ENCODE results near the gene ATG7.

Gene ATG7

DNA sequence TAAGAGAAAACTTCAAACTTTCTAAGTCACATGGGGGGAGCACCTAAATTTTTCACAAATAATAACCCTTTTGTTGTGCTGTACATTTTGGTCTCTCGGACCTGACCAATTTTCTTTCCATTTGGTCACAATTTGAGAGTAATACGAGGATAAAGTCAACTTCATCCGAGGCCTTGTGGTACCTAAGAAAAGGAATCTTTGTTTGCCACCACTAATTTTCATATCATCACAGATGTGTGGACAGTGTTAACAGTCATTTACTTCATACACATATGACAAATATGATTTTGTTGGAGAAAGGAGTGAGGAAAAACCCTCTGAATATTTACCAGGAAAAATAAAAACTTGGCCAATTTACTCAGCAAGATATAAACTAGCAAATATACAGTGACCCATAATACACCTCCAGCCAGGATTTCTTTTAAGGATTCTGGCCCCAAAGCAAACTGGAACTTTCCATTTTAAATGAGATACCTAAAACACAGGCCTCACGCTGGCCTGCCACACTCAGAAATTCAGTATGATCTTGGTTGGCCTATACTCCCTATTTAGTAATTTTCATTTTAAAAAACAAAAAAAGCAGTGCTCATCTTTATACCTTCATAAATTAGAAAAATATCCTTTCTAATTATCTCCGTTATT, 330.8 kb downstream of the ATG7 start:
- DNase-seq, result no peak

DNA sequence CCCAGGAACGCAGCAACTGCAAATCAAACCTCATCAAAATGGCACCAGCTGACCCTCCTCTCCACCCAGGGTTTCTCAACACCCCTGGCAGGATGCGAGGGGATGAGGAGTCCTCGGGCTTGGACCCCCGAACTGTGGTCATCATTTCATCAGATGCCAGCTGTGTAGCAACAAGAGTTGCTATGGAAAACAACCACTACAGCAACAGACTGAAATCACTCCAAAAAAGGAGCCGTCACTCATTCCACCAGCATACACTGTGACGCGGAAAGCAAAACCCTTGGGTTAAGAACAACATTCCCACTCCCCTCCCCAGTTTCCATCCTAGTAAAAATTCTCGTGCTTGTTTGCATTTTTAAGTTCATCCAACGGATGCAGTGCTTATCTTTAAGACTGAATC, 331.4 kb downstream of the ATG7 start:
- no peak for DNase-seq

GRCh38 chr3:11604139-11604892, 332.1 kb downstream of the ATG7 start:
- DNase-seq, result no peak

- no peak for DNase-seq
These were observed 333.2 kb downstream of the ATG7 start for GRCh38 chr3:11605398-11605797.

GRCh38 chr3:11606090-11606784, 334.0 kb downstream of the ATG7 start:
- no peak for DNase-seq

GRCh38 chr3:11606865-11607440, 334.8 kb downstream of the ATG7 start:
- no peak for DNase-seq

Measured in activated CD4-positive, CD25-positive, alpha-beta regulatory T cell treated with anti-CD3 and anti-CD28 coated beads, Interleukin-2, amount 50 U/mL, for 72 hours (primary cell).